ENCODE results near the gene PTPN11.

DNA sequence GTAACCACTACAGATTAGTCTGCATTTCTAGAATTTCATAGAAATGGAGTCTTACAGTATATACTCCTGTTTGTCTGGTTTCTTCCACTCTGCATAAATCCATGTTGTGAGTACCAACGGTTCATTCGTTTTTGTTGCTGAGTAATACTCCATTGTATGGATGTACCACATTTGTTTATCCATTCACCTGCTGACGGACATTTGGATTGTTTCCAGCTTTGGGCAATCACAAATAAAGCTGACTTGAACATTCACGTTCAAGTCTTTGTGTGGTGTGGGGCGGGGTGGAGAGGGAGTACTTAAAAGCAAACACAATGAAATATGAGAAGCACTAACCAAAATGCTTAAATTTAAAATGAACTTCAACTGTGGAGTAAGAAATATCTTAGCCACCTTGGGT, 43.6 kb upstream of the PTPN11 start:
- TF ChIP-seq YY1 (IDR thresholded peaks at IDR 0.05; ENCODE audit: insufficient read depth, insufficient read length) (no peak), ZNF274 (IDR thresholded peaks at IDR 0.05; ENCODE audit: low read depth, low read length) (no peak), SUZ12 (IDR thresholded peaks at IDR 0.05; ENCODE audit: extremely low read depth, insufficient read depth, insufficient read length) (no peak)

Data from NT2/D1 (cell line).